ENCODE measurements around the gene SCN4B.
A peak's percentile ranks its signal among the peaks of the same experiment; 100 is the strongest.

The SCN4B gene

GRCh38 chr11:118128310-118128709 lies 24.3 kb downstream of the SCN4B start:
- DNase-seq, result no peak

GRCh38 chr11:118126082-118126838 lies 26.4 kb downstream of the SCN4B start:
- no peak for DNase-seq

GRCh38 chr11:118124929-118125535 lies 27.6 kb downstream of the SCN4B start:
- DNase-seq, result no peak

GRCh38 chr11:118120793-118121192 lies 31.8 kb downstream of the SCN4B start:
- no peak for DNase-seq

- no peak for DNase-seq
Measured at GRCh38 chr11:118117790-118118601, 34.6 kb downstream of the SCN4B start.

- DNase-seq, result no peak
Measured at GRCh38 chr11:118115048-118115447, 37.6 kb downstream of the SCN4B start.

- DNase-seq, result peak; percentile 13
Measured at GRCh38 chr11:118114266-118114665, 38.4 kb downstream of the SCN4B start.

- no peak for DNase-seq
Measured at GRCh38 chr11:118112711-118113430, 39.8 kb downstream of the SCN4B start.

- DNase-seq, result no peak
Measured at GRCh38 chr11:118111744-118112035, 40.9 kb downstream of the SCN4B start.

- no peak for DNase-seq
Measured at GRCh38 chr11:118111019-118111743, 41.4 kb downstream of the SCN4B start.

GRCh38 chr11:118109231-118109630 lies 43.4 kb downstream of the SCN4B start:
- no peak for DNase-seq

- DNase-seq, result no peak
Measured at GRCh38 chr11:118108513-118108912, 44.1 kb downstream of the SCN4B start.

- no peak for DNase-seq
Measured at GRCh38 chr11:118106789-118107335, 45.8 kb downstream of the SCN4B start.

GRCh38 chr11:118105657-118106305 lies 46.8 kb downstream of the SCN4B start:
- DNase-seq, result no peak

- DNase-seq, result no peak
Measured at GRCh38 chr11:118104491-118104890, 48.1 kb downstream of the SCN4B start.

GRCh38 chr11:118102721-118103261 lies 49.8 kb downstream of the SCN4B start:
- DNase-seq, result peak; percentile 64

GRCh38 chr11:118100691-118101232 lies 51.9 kb downstream of the SCN4B start:
- no peak for DNase-seq

- no peak for DNase-seq
Measured at GRCh38 chr11:118099838-118100556, 52.6 kb downstream of the SCN4B start.

GRCh38 chr11:118098996-118099837 lies 53.4 kb downstream of the SCN4B start:
- no peak for DNase-seq

All from hematopoietic multipotent progenitor cell treated with erythropoietin and hydrocortisone succinate and interleukin-3 and kit ligand, for 4 days (in vitro differentiated cells).